SW480 (cell line): ENCODE data around the gene RBFOX1.

Experiments used
- DNase-seq: peaks from one replicate; pipeline ENCODE4 v3.0.0-alpha.2; 2016; ENCODE audit warnings: low spot score

RBFOX1 gene

GRCh38 chr16:7334801-7335560 is 2.3 kb downstream of the RBFOX1 start:
- DNase-seq: no peak

GRCh38 chr16:7335991-7336634 is 3.5 kb downstream of the RBFOX1 start:
- DNase-seq: no peak

- DNase-seq: no peak
These were observed 4.1 kb downstream of the RBFOX1 start for GRCh38 chr16:7336742-7337141.

- DNase-seq: no peak
These were observed 6.2 kb downstream of the RBFOX1 start for GRCh38 chr16:7338826-7339225.

GRCh38 chr16:7339700-7340099 is 7.1 kb downstream of the RBFOX1 start:
- no peak for DNase-seq

GRCh38 chr16:7340938-7341337 is 8.3 kb downstream of the RBFOX1 start:
- no peak for DNase-seq

GRCh38 chr16:7342598-7342997 is 10.0 kb downstream of the RBFOX1 start:
- DNase-seq: no peak

GRCh38 chr16:7343243-7343642 is 10.6 kb downstream of the RBFOX1 start:
- no peak for DNase-seq

GRCh38 chr16:7344830-7345780 is 12.5 kb downstream of the RBFOX1 start:
- DNase-seq: no peak

GRCh38 chr16:7350806-7351205 is 18.2 kb downstream of the RBFOX1 start:
- no peak for DNase-seq

GRCh38 chr16:7351610-7352510 is 19.2 kb downstream of the RBFOX1 start:
- no peak for DNase-seq

GRCh38 chr16:7355758-7356157 is 23.1 kb downstream of the RBFOX1 start:
- DNase-seq: no peak

GRCh38 chr16:7361416-7362129 is 28.9 kb downstream of the RBFOX1 start:
- DNase-seq: no peak

GRCh38 chr16:7362231-7362630 is 29.6 kb downstream of the RBFOX1 start:
- DNase-seq: no peak

- DNase-seq: peak; percentile 7
These were observed 31.1 kb downstream of the RBFOX1 start for GRCh38 chr16:7363422-7364417.

GRCh38 chr16:7366041-7366440 is 33.4 kb downstream of the RBFOX1 start:
- DNase-seq: no peak

- DNase-seq: no peak
These were observed 34.6 kb downstream of the RBFOX1 start for GRCh38 chr16:7366993-7367880.

GRCh38 chr16:7369204-7369603 is 36.6 kb downstream of the RBFOX1 start:
- no peak for DNase-seq

- no peak for DNase-seq
These were observed 39.5 kb downstream of the RBFOX1 start for GRCh38 chr16:7372095-7372494.
